Sigmoid colon (tissue), 7 donors: ENCODE measurements around the gene LEAP2. TPM values are rescaled to one million over a fixed set of nuclear protein-coding genes. Genes with fewer than 3 reads are reported as not detected.

Source experiments
- DNase-seq: peaks from one replicate; pipeline ENCODE4 v3.0.0-alpha.2; 2019
- H3K27ac ChIP-seq, 4 donors: fragments of 200-600 bp; sonication (generic); one replicate each; pipeline ENCODE4 v1.5.1; 2016 to 2019; ENCODE audit warnings: mild to moderate bottlenecking in 1 of 4
- H3K27me3 ChIP-seq, 3 donors: fragments of 200-600 bp; sonication (generic); one replicate each; pipeline ENCODE4 v1.5.1; 2019; ENCODE audit warnings: mild to moderate bottlenecking in 1 of 3
- H3K36me3 ChIP-seq, 4 donors: fragments of 200-600 bp; sonication (generic); one replicate each; pipeline ENCODE4 v1.5.1; 2016 to 2019
- H3K4me1 ChIP-seq, 4 donors: fragments of 200-600 bp; sonication (generic); one replicate each; pipeline ENCODE4 v1.5.1; 2017 to 2019
- H3K4me3 ChIP-seq, 4 donors: fragments of 200-600 bp; sonication (generic); one replicate each; pipeline ENCODE4 v1.5.1; 2017 to 2019; ENCODE audit warnings: mild to moderate bottlenecking in 2 of 4, moderate library complexity in 1 of 4
- H3K9me3 ChIP-seq, 4 donors: fragments of 200-600 bp in 3 of 4; sonication (generic) in 3 of 4; one replicate each; pipeline versions ENCODE4 v1.5.1 to v1.6.1; 2013 to 2019
- EP300 ChIP-seq, 4 donors: sonication (generic); formaldehyde crosslinking; IDR thresholded peaks; one replicate each; pipeline ENCODE4 v1.6.1; 2017; ENCODE audit warnings: antibody characterized with exemption in 4 of 4
- POLR2A ChIP-seq, 2 donors: fragments of 450-650 bp; IDR thresholded peaks; one replicate each; pipeline ENCODE4 v1.6.1; 2016; ENCODE audit warnings: antibody characterized with exemption in 2 of 2, mild to moderate bottlenecking in 2 of 2, moderate library complexity in 2 of 2
- POLR2AphosphoS5 ChIP-seq, 4 donors: sonication (generic); formaldehyde crosslinking; IDR thresholded peaks; one replicate each; pipeline ENCODE4 v1.6.1; 2017; ENCODE audit warnings: antibody characterized with exemption in 4 of 4
- WGBS, 2 donors: extraction: QIAGEN DNeasy Blood & Tissue Kit; methylation state at CpG; one replicate each; pipeline ENCODE4 v1.1.7; 2013; 5-methylcytosine and 5-hydroxymethylcytosine counted together
- intact Hi-C: fragments of 100-400 bp; cut with DNase I; formaldehyde crosslinking; loops from one replicate; pipeline ENCODE4 v1.15.1; 2023
- polyA plus RNA-seq, 3 donors: library from polyadenylated mRNA; stranded (reverse); fragments of 200-250 nt; gene quantifications; one replicate each; pipeline ENCODE4 v1.2.3, GENCODE V29; 2013
- total RNA-seq, 4 donors: library from RNA; depleted of rRNA; stranded (reverse); fragments of >200 nt; gene quantifications; one replicate each; pipeline ENCODE4 v1.1.0, GENCODE V29; 2016
- TF ChIP-seq, protein P1 (sequence below), 4 experiments: fragments of 450-650 bp in 3 of 4; fragments of 200-600 bp in 1 of 4; IDR thresholded peaks; one replicate each; pipeline ENCODE4 v1.5.1; 2016 to 2019; ENCODE audit warnings: antibody characterized with exemption in 4 of 4, mild to moderate bottlenecking in 3 of 4, moderate library complexity in 2 of 4
- donor health status: healthy with polysubstance abuse.
- donor health status: Bipolar disorder and iron deficiency.
- donor health status: healthy.

Gene LEAP2
- total and polyA plus RNA-seq, 7 donors = 0.36 to 1.7 (median 0.99) TPM

GRCh38 chr5:132840896-132841295 is 32.6 kb upstream of the LEAP2 start:
- TF ChIP-seq POLR2AphosphoS5 (IDR thresholded peaks at IDR 0.05) (no peak), POLR2A (IDR thresholded peaks at IDR 0.05) (no peak)
- TF ChIP-seq, protein P1, sequence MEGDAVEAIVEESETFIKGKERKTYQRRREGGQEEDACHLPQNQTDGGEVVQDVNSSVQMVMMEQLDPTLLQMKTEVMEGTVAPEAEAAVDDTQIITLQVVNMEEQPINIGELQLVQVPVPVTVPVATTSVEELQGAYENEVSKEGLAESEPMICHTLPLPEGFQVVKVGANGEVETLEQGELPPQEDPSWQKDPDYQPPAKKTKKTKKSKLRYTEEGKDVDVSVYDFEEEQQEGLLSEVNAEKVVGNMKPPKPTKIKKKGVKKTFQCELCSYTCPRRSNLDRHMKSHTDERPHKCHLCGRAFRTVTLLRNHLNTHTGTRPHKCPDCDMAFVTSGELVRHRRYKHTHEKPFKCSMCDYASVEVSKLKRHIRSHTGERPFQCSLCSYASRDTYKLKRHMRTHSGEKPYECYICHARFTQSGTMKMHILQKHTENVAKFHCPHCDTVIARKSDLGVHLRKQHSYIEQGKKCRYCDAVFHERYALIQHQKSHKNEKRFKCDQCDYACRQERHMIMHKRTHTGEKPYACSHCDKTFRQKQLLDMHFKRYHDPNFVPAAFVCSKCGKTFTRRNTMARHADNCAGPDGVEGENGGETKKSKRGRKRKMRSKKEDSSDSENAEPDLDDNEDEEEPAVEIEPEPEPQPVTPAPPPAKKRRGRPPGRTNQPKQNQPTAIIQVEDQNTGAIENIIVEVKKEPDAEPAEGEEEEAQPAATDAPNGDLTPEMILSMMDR (IDR thresholded peaks at IDR 0.05) = no peak
- Histone ChIP-seq H3K9me3 (no peaks in the 10 kb centered on the region), H3K36me3 (no peaks in the 10 kb centered on the region), H3K4me1 (peaks cover 0 to 8% (median 2%) of the 10 kb centered on the region in 4 donors), H3K27ac (peak overlapping the region in 2 of 4 donors; percentile 56 to 74), H3K27me3 (no peaks in the 10 kb centered on the region), H3K4me3 (no peak overlapping the region)
- 36 to 70% methylated on average over 1 of the region's 1 CpG for WGBS, 2 donors
- intact Hi-C loops = no loop called here
- DNase-seq = no peak

DNA sequence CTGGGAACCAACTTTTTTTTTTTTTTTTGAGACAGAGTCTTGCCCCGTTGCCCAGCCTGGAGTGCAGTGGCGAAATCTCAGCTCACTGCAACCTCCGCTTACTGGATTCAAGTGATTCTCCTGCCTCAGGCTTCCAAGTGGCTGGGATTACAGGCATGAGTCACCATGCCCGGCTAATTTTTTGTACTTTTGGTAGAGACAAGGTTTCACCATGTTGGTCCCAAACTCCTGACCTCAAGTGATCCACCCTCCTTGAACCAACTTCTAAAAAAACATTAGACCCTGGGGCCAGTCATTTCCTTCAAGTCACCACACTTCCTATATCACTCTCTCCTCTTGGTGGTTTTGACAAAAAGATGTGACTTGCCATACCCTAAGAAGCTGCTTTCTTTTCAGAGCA is 32.2 kb upstream of the LEAP2 start:
- 87 to 89% methylated on average over 4 of the region's 4 CpGs for WGBS, 2 donors
- no peak overlapping the region for H3K27ac ChIP-seq
- no peaks in the 10 kb centered on the region for H3K9me3 ChIP-seq
- H3K27me3 ChIP-seq = no peaks in the 10 kb centered on the region
- peaks cover 0 to 8% (median 2%) of the 10 kb centered on the region in 4 donors for H3K4me1 ChIP-seq
- DNase-seq = no peak
- no peak overlapping the region for H3K4me3 ChIP-seq
- no peak for TF ChIP-seq POLR2AphosphoS5 (IDR thresholded peaks at IDR 0.05)
- no peak for TF ChIP-seq EP300 (IDR thresholded peaks at IDR 0.05)
- intact Hi-C loops = no loop called here
- no peaks in the 10 kb centered on the region for H3K36me3 ChIP-seq

GRCh38 chr5:132848270-132848669 is 25.2 kb upstream of the LEAP2 start:
- H3K9me3 ChIP-seq = no peaks in the 10 kb centered on the region
- H3K27ac ChIP-seq = no peak overlapping the region
- H3K36me3 ChIP-seq = no peaks in the 10 kb centered on the region
- whole genome bisulfite sequencing, 2 donors = 94% methylated on average over 8 of the region's 8 CpGs
- no peaks in the 10 kb centered on the region for H3K4me1 ChIP-seq
- DNase-seq = no peak
- TF ChIP-seq POLR2AphosphoS5 (IDR thresholded peaks at IDR 0.05) (no peak), POLR2A (IDR thresholded peaks at IDR 0.05) (no peak), EP300 (IDR thresholded peaks at IDR 0.05) (no peak)
- TF ChIP-seq, protein P1 (IDR thresholded peaks at IDR 0.05) = no peak
- H3K27me3 ChIP-seq = no peaks in the 10 kb centered on the region
- intact Hi-C loops = no loop called here
- no peak overlapping the region for H3K4me3 ChIP-seq

- Histone ChIP-seq H3K27me3 (no peaks in the 10 kb centered on the region), H3K27ac (no peak overlapping the region), H3K4me3 (no peak overlapping the region), H3K9me3 (no peaks in the 10 kb centered on the region), H3K4me1 (no peaks in the 10 kb centered on the region), H3K36me3 (no peaks in the 10 kb centered on the region)
- TF ChIP-seq EP300 (IDR thresholded peaks at IDR 0.05) = no peak
- TF ChIP-seq, protein P1 (IDR thresholded peaks at IDR 0.05) = no peak
- TF ChIP-seq POLR2AphosphoS5 (IDR thresholded peaks at IDR 0.05) = no peak
- no peak for TF ChIP-seq POLR2A (IDR thresholded peaks at IDR 0.05)
- intact Hi-C loops = no loop called here
- no peak for DNase-seq
- 42 to 70% methylated on average over 1 of the region's 1 CpG for WGBS, 2 donors
Measured at GRCh38 chr5:132849347-132849746, 24.1 kb upstream of the LEAP2 start.

- Histone ChIP-seq H3K36me3 (no peaks in the 10 kb centered on the region), H3K9me3 (no peaks in the 10 kb centered on the region), H3K27ac (no peak overlapping the region), H3K27me3 (no peaks in the 10 kb centered on the region), H3K4me3 (no peak overlapping the region), H3K4me1 (no peaks in the 10 kb centered on the region)
- TF ChIP-seq EP300 (IDR thresholded peaks at IDR 0.05) = no peak
- no peak for TF ChIP-seq POLR2AphosphoS5 (IDR thresholded peaks at IDR 0.05)
- TF ChIP-seq POLR2A (IDR thresholded peaks at IDR 0.05) = no peak
- TF ChIP-seq, protein P1 (IDR thresholded peaks at IDR 0.05) = no peak
- no peak for DNase-seq
- whole genome bisulfite sequencing, 2 donors = 82 to 92% methylated on average over 2 of the region's 2 CpGs
- intact Hi-C loops = no loop called here
Measured at GRCh38 chr5:132850066-132850465, 23.4 kb upstream of the LEAP2 start.
